K562 (cell line): ENCODE data around the gene NT5E. TPM values are rescaled to one million over a fixed set of nuclear protein-coding genes. Genes with fewer than 3 reads are reported as not detected.

Experiments
- ATAC-seq: fragments of 200-7000 bp; cut with Tn5 transposase; 3 replicates; pipeline ENCODE4 v1.9.1; 2020; ENCODE audit warnings: moderate library complexity
- BruUV-seq: library from RNA; stranded (reverse); fragments of 400-500 nt; replicated peaks from 2 replicates; lab custom pipeline; 2021; lab: Mats Ljungman, UMichigan
- CTCF ChIA-PET: fragments of 300-600 bp; formaldehyde crosslinking; extraction: SDS; loops from one replicate; lab custom pipeline; 2021; ENCODE audit warnings: low intra/inter-chr PET ratio; lab: Yijun Ruan, JAX
- POLR2A ChIA-PET: fragments of 300-600, 350-650 bp; sonication (Branson Sonifier 250); formaldehyde crosslinking; extraction: SDS; loops from one replicate; lab custom pipeline; 2021; ENCODE audit warnings: antibody characterized with exemption, inconsistent platforms; lab: Yijun Ruan, JAX
- DNase-seq, 4 experiments: peaks; one replicate each; pipeline versions ENCODE4 v3.0.0 to v3.0.0-alpha.2; 2011 to 2018; ENCODE audit warnings: low spot score in 3 of 4, mixed read lengths in 3 of 4; ENCODE audit errors: extremely low read depth in 1 of 4
- FAIRE-seq: peaks from 2 replicates; lab custom pipeline; 2011; peaks lifted over from hg19 to GRCh38; lab: Jason Lieb, UNC
- H2AFZ ChIP-seq: 2 replicates; pipeline ENCODE4 v1.6.0; 2011; ENCODE audit warnings: low read depth, low read length, control low read depth, inconsistent platforms
- H3K27ac ChIP-seq: fragments of 200-600 bp; 3 replicates; pipeline ENCODE4 v1.8.0; 2011; ENCODE audit warnings: low read depth, mild to moderate bottlenecking, control low read depth, inconsistent platforms, low read length, moderate library complexity, mixed read lengths; ENCODE audit errors: extremely low read depth
- H3K27me3 ChIP-seq, 2 experiments: fragments of 300-600 bp in 1 of 2; 2 replicates in 1 of 2; 3 replicates in 1 of 2; pipeline versions ENCODE4 v1.6.0 to v1.8.0; 2011; ENCODE audit warnings: inconsistent platforms in 2 of 2, low read length in 2 of 2, mild to moderate bottlenecking in 1 of 2, mixed read lengths in 1 of 2, moderate library complexity in 1 of 2; ENCODE audit not compliant: control insufficient read depth in 2 of 2, insufficient read depth in 2 of 2
- H3K36me3 ChIP-seq: fragments of 300-600 bp; 3 replicates; pipeline ENCODE4 v1.8.0; 2011; ENCODE audit warnings: mild to moderate bottlenecking, low read length, inconsistent platforms; ENCODE audit not compliant: control insufficient read depth, insufficient read depth
- H3K4me1 ChIP-seq, 2 experiments: fragments of 200-600 bp in 1 of 2; replicated peaks in 1 of 2; 2 replicates in 1 of 2; 3 replicates in 1 of 2; pipeline versions ENCODE4 v1.5.1 to v1.8.0; 2011; ENCODE audit warnings: inconsistent platforms in 2 of 2, low read length in 2 of 2, mild to moderate bottlenecking in 1 of 2, mixed read lengths in 1 of 2, moderate library complexity in 1 of 2; ENCODE audit not compliant: control insufficient read depth in 2 of 2, insufficient read depth in 2 of 2
- H3K4me2 ChIP-seq: 2 replicates; pipeline ENCODE4 v1.6.1; 2011; ENCODE audit warnings: low read length, control low read depth, inconsistent platforms, mixed read lengths; ENCODE audit not compliant: insufficient read depth
- H3K4me3 ChIP-seq: fragments of 200-600 bp; sonication (generic), shearing (Covaris generic); 2 replicates; pipeline ENCODE4 v1.5.1; 2016; ENCODE audit warnings: control low read depth, inconsistent platforms
- H3K79me2 ChIP-seq: fragments of 200-600 bp; 3 replicates; pipeline ENCODE4 v1.8.0; 2011; ENCODE audit warnings: low read length, inconsistent platforms; ENCODE audit not compliant: control insufficient read depth, insufficient read depth
- H3K9ac ChIP-seq, 2 experiments: 2 replicates each; pipeline versions ENCODE4 v1.6.0 to v1.6.1; 2011; ENCODE audit warnings: low read depth in 2 of 2, low read length in 2 of 2, control low read depth in 1 of 2, inconsistent platforms in 1 of 2, mild to moderate bottlenecking in 1 of 2, mixed read lengths in 1 of 2; ENCODE audit not compliant: insufficient read depth in 1 of 2
- H3K9me1 ChIP-seq: one replicate; pipeline ENCODE4 v1.6.0; 2011; ENCODE audit warnings: inconsistent platforms, mild to moderate bottlenecking, low read length, moderate library complexity; ENCODE audit not compliant: control insufficient read depth, insufficient read depth
- H3K9me3 ChIP-seq: replicated peaks from 2 replicates; pipeline ENCODE4 v1.5.1; 2011; ENCODE audit warnings: low read depth, low read length, inconsistent platforms; ENCODE audit not compliant: control insufficient read depth, insufficient read depth
- H4K20me1 ChIP-seq: replicated peaks from 2 replicates; pipeline ENCODE4 v1.6.1; 2011; ENCODE audit warnings: low read length, inconsistent platforms, mixed read lengths; ENCODE audit not compliant: control insufficient read depth, insufficient read depth
- C11orf30 ChIP-seq: fragments of 450-650 bp; IDR thresholded peaks from 2 replicates; pipeline ENCODE4 v1.6.1; 2016; ENCODE audit warnings: low read depth, mild to moderate bottlenecking
- DMBX1 ChIP-seq: fragments of 250-450 bp; sonication (Bioruptor Pico); IDR thresholded peaks from 2 replicates; pipeline ENCODE4 v1.8.0; 2022; ENCODE audit warnings: inconsistent platforms, mild to moderate bottlenecking, moderate library complexity, borderline replicate concordance
- MAFF ChIP-seq: IDR thresholded peaks from 2 replicates; pipeline ENCODE4 v1.6.1; 2012; ENCODE audit warnings: low read length, improper control_type of control experiment
- MAFG ChIP-seq: fragments of 450-650 bp; conservative IDR thresholded peaks from 2 replicates; pipeline ENCODE4 v1.6.1; 2016; ENCODE audit warnings: missing genetic modification characterization, missing compliant biosample characterization
- MAFK ChIP-seq: IDR thresholded peaks from 2 replicates; pipeline ENCODE4 v1.6.1; 2011; ENCODE audit warnings: low read length, improper control_type of control experiment
- ZBTB1 ChIP-seq: sonication (generic); formaldehyde crosslinking; IDR thresholded peaks from 2 replicates; pipeline ENCODE4 v1.8.1; 2023; ENCODE audit warnings: missing genetic modification reagents, low read depth, mild to moderate bottlenecking, borderline replicate concordance
- ZMIZ1 ChIP-seq, 2 experiments: fragments of 150-350 bp in 1 of 2; IDR thresholded peaks; 2 replicates each; pipeline ENCODE4 v1.6.1; 2012 to 2016; ENCODE audit warnings: low read depth in 2 of 2, low read length in 2 of 2, mild to moderate bottlenecking in 1 of 2, moderate library complexity in 1 of 2
- ZNF316 ChIP-seq: fragments of 450-650 bp; IDR thresholded peaks from 2 replicates; pipeline ENCODE4 v1.6.1; 2016
- WGBS: fragments of 100-300 bp; shearing (Covaris generic); methylation state at CpG from one replicate; pipeline ENCODE4 v1.1.6; 2016; ENCODE audit warnings: low coverage, mixed read lengths; ENCODE audit not compliant: insufficient coverage; ENCODE audit errors: missing lambda C conversion rate; 5-methylcytosine and 5-hydroxymethylcytosine counted together
- in situ Hi-C: fragments of 300-500 bp; cut with MboI; formaldehyde crosslinking; loops from 4 replicates; pipeline ENCODE4 v1.15.0; 2018; ENCODE audit warnings: inconsistent platforms, mixed read lengths
- intact Hi-C: fragments of 100-400 bp; cut with micrococcal nuclease; formaldehyde crosslinking; loops from 2 replicates; pipeline ENCODE4 v1.14.2; 2022
- polyA plus RNA-seq, 8 experiments: library from polyadenylated mRNA; depleted of rRNA in 4 of 8; stranded (reverse) in 5 of 8; unstranded in 3 of 8; fragments of >200 nt; fragmentation: Nextera tagmentation in 2 of 8; fragmentation: Illumina TruSeq in 1 of 8; extraction: Ambion mirVana in 2 of 8; extraction: Trizol in 1 of 8; gene quantifications; 2 replicates each; pipeline versions ENCODE4 v1.2.1 to v1.2.3, GENCODE V29; 2011 to 2014; ENCODE audit warnings: inconsistent platforms in 1 of 8, missing spikeins in 1 of 8
- total RNA-seq, 7 experiments: library from RNA; depleted of rRNA in 6 of 7; stranded (reverse); fragments of >200 nt in 6 of 7; fragmentation: Illumina TruSeq in 2 of 7; extraction: Trizol in 2 of 7; gene quantifications; 2 replicates each; pipeline versions ENCODE4 v1.2.1 to v1.2.3, GENCODE V29; 2011 to 2021; ENCODE audit warnings: low replicate concordance in 1 of 7

NT5E gene
- total and polyA plus RNA-seq, 9 of the 15 experiments (the other 6 are each of a cell fraction or from before 2014, with no cell fraction given), result 0.01 to 0.13 TPM; not detected in 7

GRCh38 chr6:85443349-85444117 lies 6.3 kb upstream of the NT5E start:
- H3K9me3 ChIP-seq, result no peaks in the 10 kb centered on the region
- ATAC-seq (no peak), DNase-seq (no peak), FAIRE-seq (no peak)
- H3K9ac ChIP-seq, result no peak overlapping the region
- no peak overlapping the region for H2AFZ ChIP-seq
- no peak overlapping the region for H3K4me2 ChIP-seq
- no peaks in the 10 kb centered on the region for H3K36me3 ChIP-seq
- no peak overlapping the region for H3K27ac ChIP-seq
- WGBS, result 0% methylated on average over 1 of the region's 1 CpG
- no peaks in the 10 kb centered on the region for H3K79me2 ChIP-seq
- H3K4me1 ChIP-seq, result no peaks in the 10 kb centered on the region
- no TSS peak for BruUV-seq
- no peaks in the 10 kb centered on the region for H3K9me1 ChIP-seq
- TF ChIP-seq ZNF316 (peak; percentile 84), MAFG (tag) (peak; percentile 23; the same call in 1 of the 2 replicates), ZBTB1 (no peak), DMBX1 (CRISPR knock-in tag) (no peak), MAFF (peak; percentile 63; the same call in 1 of the 2 replicates), C11orf30 (peak; percentile 53; the same call in 1 of the 2 replicates), ZMIZ1 (IDR thresholded peaks at IDR 0.05; ENCODE audit: low read depth in 2 of 2, low read length in 2 of 2) (no peak), MAFK (peak; percentile 71)
- in situ Hi-C loops (no loop called here), intact Hi-C loops (no loop called here)
- H3K4me3 ChIP-seq, result no peak overlapping the region
- POLR2A ChIA-PET, result no interaction called here
- H3K27me3 ChIP-seq, result peaks cover 6 to 7% of the 10 kb centered on the region in 2 experiments; a peak in 3 of 5 replicates
- CTCF ChIA-PET, result no interaction called here
- no peaks in the 10 kb centered on the region for H4K20me1 ChIP-seq
